ENCODE measurements around the gene RTL10.

The RTL10 gene

GRCh38 chr22:19805821-19806212, 48.9 kb downstream of the RTL10 start:
- Histone ChIP-seq H3K36me3 (ENCODE audit: insufficient read depth, low read length) (peaks cover 3% of the 10 kb centered on the region), H3K9ac (ENCODE audit: low read depth, low read length) (no peak overlapping the region), H3K4me2 (ENCODE audit: low read length) (no peak overlapping the region)

More at GRCh38 chr22:19805821-19806212, 48.9 kb downstream of the RTL10 start:
- Histone ChIP-seq H3K4me1 (ENCODE audit: control insufficient read depth, insufficient read depth, low read length) (peaks cover 12% of the 10 kb centered on the region), H3K9me3 (replicated peaks; ENCODE audit: low read length) (no peaks in the 10 kb centered on the region), H3K27me3 (ENCODE audit: control insufficient read depth, insufficient read depth, low read length) (no peaks in the 10 kb centered on the region), H3K4me3 (ENCODE audit: low read length) (no peak overlapping the region)

Measured in skeletal muscle satellite cell (primary cell).